Measurements from ENCODE around the gene ITGA3. TPM values are rescaled to one million over a fixed set of nuclear protein-coding genes. Genes with fewer than 3 reads are reported as not detected.

ITGA3 gene
- total and polyA plus RNA-seq, 2 of the 13 experiments (the other 11 are each of a cell fraction or from before 2014, with no cell fraction given) = 0.48 to 0.69 TPM

DNA sequence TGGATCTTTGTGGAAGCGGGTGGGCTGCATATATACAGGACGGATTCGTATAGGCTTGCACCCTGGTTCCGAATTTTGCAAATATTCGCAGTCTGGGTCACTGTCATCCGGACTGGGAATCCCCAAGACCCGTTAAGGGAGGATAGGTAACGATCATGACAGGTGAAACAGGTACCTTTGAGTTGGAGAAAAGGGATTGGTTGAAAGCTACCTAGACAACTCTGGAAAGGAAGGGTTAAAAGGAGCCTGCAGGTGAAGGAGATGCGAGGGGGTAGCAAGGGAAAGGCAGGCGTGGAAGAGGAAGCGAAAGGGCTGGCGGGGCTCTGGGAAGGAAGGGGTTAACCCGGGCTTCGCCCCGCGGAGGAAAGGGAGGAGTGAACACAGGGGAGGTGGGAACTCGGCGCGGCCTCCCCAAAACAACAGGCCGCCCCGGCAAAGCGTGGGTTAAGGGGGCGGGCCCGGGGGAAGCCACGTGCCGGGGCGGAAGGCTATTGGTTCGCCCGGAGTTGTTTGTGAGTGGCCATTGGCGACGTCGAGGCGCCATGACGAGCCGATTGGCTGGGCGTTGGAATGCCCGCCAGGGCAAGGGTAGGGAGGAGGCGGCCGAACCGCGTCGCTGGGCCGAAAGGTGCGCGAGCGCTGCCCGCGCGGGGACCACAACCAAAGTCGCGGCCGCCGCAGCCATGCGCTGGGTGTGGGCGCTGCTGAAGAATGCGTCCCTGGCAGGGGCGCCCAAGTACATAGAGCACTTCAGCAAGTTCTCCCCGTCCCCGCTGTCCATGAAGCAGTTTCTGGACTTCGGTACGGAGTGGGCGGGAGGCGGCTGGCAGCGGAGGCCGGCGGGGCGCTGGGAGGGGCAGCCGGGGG, 39.1 kb downstream of the ITGA3 start, which contains the start of gene PDK2 (continued):
- TF ChIP-seq, protein P1, sequence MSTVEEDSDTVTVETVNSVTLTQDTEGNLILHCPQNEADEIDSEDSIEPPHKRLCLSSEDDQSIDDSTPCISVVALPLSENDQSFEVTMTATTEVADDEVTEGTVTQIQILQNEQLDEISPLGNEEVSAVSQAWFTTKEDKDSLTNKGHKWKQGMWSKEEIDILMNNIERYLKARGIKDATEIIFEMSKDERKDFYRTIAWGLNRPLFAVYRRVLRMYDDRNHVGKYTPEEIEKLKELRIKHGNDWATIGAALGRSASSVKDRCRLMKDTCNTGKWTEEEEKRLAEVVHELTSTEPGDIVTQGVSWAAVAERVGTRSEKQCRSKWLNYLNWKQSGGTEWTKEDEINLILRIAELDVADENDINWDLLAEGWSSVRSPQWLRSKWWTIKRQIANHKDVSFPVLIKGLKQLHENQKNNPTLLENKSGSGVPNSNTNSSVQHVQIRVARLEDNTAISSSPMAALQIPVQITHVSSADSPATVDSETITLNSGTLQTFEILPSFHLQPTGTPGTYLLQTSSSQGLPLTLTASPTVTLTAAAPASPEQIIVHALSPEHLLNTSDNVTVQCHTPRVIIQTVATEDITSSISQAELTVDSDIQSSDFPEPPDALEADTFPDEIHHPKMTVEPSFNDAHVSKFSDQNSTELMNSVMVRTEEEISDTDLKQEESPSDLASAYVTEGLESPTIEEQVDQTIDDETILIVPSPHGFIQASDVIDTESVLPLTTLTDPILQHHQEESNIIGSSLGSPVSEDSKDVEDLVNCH (CRISPR knock-in tag; IDR thresholded peaks at IDR 0.05) = 0 out of 2 replicates have a peak, but pooled peaks have one; percentile 17
- TF ChIP-seq CBFB (CRISPR knock-in tag; IDR thresholded peaks at IDR 0.05) (peak; percentile 59; the same call in 1 of the 2 replicates), PTBP1 (IDR thresholded peaks at IDR 0.05; ENCODE audit: low read depth, low read length, poor library complexity, severe bottlenecking) (no peak), ZNF629 (CRISPR knock-in tag; conservative IDR thresholded peaks at IDR 0.05) (peak; percentile 11; the same call in 1 of the 2 replicates), ZNF20 (CRISPR knock-in tag; IDR thresholded peaks at IDR 0.05) (0 out of 2 replicates have a peak, but pooled peaks have one; percentile 75), ZFYVE20 (CRISPR knock-in tag; IDR thresholded peaks at IDR 0.05; ENCODE audit: borderline replicate concordance, low read depth) (0 out of 2 replicates have a peak, but pooled peaks have one; percentile 75), KAT8 (CRISPR knock-in tag; IDR thresholded peaks at IDR 0.05) (peak; percentile 88), RFX5 (IDR thresholded peaks at IDR 0.05; ENCODE audit: low read depth, low read length) (peak; percentile 69), SMAD3 (CRISPR knock-in tag; IDR thresholded peaks at IDR 0.05) (peak; percentile 71; the same call in 1 of the 2 replicates), ZSCAN31 (CRISPR knock-in tag; IDR thresholded peaks at IDR 0.05; ENCODE audit: low read depth) (peak; percentile 47), ZNF546 (CRISPR knock-in tag; conservative IDR thresholded peaks at IDR 0.05) (0 out of 2 replicates have a peak, but pooled peaks have one; percentile 33), HNF4G (IDR thresholded peaks at IDR 0.05; ENCODE audit: borderline replicate concordance, low read depth, low read length) (no peak; the same call in 1 of the 2 replicates), HNF4G (CRISPR knock-in tag; IDR thresholded peaks at IDR 0.05; ENCODE audit: borderline replicate concordance, low read depth) (0 out of 2 replicates have a peak, but pooled peaks have one; percentile 34), TEAD2 (CRISPR knock-in tag; IDR thresholded peaks at IDR 0.05) (no peak), MXD4 (CRISPR knock-in tag; IDR thresholded peaks at IDR 0.05) (peak; percentile 87), GATAD1 (CRISPR knock-in tag; IDR thresholded peaks at IDR 0.05) (peak; percentile 81), TMF1 (CRISPR knock-in tag; IDR thresholded peaks at IDR 0.05; ENCODE audit: low read depth) (no peak), MAZ (IDR thresholded peaks at IDR 0.05; ENCODE audit: borderline replicate concordance, low read depth, low read length) (peak; percentile 92; the same call in 1 of the 2 replicates), MAZ (CRISPR knock-in tag; IDR thresholded peaks at IDR 0.05; ENCODE audit: low read depth) (peak; percentile 99)
- TF ChIP-seq, protein P2, sequence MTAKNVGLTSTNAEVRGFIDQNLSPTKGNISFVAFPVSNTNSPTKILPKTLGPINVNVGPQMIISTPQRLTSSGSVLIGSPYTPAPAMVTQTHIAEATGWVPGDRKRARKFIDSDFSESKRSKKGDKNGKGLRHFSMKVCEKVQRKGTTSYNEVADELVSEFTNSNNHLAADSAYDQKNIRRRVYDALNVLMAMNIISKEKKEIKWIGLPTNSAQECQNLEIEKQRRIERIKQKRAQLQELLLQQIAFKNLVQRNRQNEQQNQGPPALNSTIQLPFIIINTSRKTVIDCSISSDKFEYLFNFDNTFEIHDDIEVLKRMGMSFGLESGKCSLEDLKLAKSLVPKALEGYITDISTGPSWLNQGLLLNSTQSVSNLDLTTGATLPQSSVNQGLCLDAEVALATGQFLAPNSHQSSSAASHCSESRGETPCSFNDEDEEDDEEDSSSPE (CRISPR knock-in tag; IDR thresholded peaks at IDR 0.05) = peak; percentile 90
- TF ChIP-seq, protein P3, sequence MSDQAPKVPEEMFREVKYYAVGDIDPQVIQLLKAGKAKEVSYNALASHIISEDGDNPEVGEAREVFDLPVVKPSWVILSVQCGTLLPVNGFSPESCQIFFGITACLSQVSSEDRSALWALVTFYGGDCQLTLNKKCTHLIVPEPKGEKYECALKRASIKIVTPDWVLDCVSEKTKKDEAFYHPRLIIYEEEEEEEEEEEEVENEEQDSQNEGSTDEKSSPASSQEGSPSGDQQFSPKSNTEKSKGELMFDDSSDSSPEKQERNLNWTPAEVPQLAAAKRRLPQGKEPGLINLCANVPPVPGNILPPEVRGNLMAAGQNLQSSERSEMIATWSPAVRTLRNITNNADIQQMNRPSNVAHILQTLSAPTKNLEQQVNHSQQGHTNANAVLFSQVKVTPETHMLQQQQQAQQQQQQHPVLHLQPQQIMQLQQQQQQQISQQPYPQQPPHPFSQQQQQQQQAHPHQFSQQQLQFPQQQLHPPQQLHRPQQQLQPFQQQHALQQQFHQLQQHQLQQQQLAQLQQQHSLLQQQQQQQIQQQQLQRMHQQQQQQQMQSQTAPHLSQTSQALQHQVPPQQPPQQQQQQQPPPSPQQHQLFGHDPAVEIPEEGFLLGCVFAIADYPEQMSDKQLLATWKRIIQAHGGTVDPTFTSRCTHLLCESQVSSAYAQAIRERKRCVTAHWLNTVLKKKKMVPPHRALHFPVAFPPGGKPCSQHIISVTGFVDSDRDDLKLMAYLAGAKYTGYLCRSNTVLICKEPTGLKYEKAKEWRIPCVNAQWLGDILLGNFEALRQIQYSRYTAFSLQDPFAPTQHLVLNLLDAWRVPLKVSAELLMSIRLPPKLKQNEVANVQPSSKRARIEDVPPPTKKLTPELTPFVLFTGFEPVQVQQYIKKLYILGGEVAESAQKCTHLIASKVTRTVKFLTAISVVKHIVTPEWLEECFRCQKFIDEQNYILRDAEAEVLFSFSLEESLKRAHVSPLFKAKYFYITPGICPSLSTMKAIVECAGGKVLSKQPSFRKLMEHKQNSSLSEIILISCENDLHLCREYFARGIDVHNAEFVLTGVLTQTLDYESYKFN (CRISPR knock-in tag; conservative IDR thresholded peaks at IDR 0.05) = peak; percentile 60
- TF ChIP-seq, protein P4, sequence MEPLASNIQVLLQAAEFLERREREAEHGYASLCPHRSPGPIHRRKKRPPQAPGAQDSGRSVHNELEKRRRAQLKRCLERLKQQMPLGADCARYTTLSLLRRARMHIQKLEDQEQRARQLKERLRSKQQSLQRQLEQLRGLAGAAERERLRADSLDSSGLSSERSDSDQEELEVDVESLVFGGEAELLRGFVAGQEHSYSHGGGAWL (CRISPR knock-in tag; IDR thresholded peaks at IDR 0.05) = peak; percentile 94
